IMR-90 (cell line): ENCODE results near the gene SLC26A1.

Experiments
- BHLHE40 ChIP-seq: fragments of 150-350 bp; IDR thresholded peaks from 2 replicates; pipeline ENCODE4 v1.6.1; 2016; ENCODE audit warnings: mild to moderate bottlenecking, low read depth, low read length
- CTCF ChIP-seq: conservative IDR thresholded peaks from 2 replicates; pipeline ENCODE4 v1.5.1; 2012; ENCODE audit warnings: mild to moderate bottlenecking, low read depth, low read length, improper control_type of control experiment

- TF ChIP-seq CTCF, result no peak
- TF ChIP-seq BHLHE40, result no peak
Observed at GRCh38 chr4:970854-971520, 22.2 kb downstream of the SLC26A1 start.
